ENCODE data around the gene GNL2.

DNA sequence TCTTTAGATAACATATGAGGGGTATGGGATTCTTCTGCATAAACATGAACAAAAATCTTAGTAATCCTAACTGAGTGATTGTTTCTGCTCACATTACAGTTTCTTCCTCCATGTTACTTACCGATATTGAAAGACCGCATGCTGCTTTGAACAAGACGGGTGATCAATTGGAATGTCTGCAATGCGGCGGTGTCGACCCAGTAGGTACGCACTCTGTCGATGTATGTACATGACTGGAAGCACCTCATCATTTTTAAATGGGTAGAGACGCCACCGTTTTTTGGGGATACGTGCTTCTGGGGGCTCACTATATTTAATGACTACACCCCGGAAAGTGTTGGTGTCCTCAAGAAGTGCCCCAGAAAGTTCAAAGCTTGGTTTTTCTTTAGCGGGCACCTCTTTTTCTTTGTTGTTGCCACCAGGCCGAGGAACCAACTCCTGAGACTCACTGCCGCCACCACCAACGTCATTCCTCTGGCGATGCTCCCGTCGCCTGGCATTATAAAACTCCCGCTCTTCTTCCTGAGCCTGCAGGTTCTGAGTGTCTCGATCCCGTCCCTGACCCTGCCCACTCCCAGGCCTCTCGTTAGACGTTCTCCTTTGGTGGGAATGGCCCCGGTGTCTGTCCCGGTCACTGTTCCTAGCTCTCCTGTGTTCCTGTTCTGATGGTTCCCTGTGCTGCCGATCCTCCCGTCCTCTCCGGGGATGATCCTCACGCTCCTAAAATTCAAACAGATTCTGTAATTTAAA is 55.5 kb downstream of the GNL2 start:
- TF ChIP-seq POLR2A (IDR thresholded peaks at IDR 0.05), result no peak
- TF ChIP-seq, protein P1, sequence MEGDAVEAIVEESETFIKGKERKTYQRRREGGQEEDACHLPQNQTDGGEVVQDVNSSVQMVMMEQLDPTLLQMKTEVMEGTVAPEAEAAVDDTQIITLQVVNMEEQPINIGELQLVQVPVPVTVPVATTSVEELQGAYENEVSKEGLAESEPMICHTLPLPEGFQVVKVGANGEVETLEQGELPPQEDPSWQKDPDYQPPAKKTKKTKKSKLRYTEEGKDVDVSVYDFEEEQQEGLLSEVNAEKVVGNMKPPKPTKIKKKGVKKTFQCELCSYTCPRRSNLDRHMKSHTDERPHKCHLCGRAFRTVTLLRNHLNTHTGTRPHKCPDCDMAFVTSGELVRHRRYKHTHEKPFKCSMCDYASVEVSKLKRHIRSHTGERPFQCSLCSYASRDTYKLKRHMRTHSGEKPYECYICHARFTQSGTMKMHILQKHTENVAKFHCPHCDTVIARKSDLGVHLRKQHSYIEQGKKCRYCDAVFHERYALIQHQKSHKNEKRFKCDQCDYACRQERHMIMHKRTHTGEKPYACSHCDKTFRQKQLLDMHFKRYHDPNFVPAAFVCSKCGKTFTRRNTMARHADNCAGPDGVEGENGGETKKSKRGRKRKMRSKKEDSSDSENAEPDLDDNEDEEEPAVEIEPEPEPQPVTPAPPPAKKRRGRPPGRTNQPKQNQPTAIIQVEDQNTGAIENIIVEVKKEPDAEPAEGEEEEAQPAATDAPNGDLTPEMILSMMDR (IDR thresholded peaks at IDR 0.05), result no peak

Data from heart left ventricle (tissue), 13 donors.